HEK293 (cell line): ENCODE measurements around the gene TKT.

Source experiments
- CTCF ChIA-PET: fragments of 350-600 bp; formaldehyde crosslinking; extraction: SDS; loops from one replicate; lab custom pipeline; 2021; ENCODE audit warnings: antibody characterized with exemption; lab: Yijun Ruan, JAX
- POLR2A ChIA-PET: fragments of 300-600 bp; formaldehyde crosslinking; extraction: SDS; loops from one replicate; lab custom pipeline; 2020; ENCODE audit warnings: antibody characterized with exemption, inconsistent platforms; lab: Yijun Ruan, JAX
- H3K27ac ChIP-seq: fragments of 200-500 bp; sonication (Bioruptor generic); 2 replicates; pipeline ENCODE4 v1.5.1; 2014; ENCODE audit warnings: low read depth, low read length, control low read depth, inconsistent platforms; ENCODE audit errors: extremely low read depth
- H3K36me3 ChIP-seq, 2 experiments: fragments of 200-500 bp in 1 of 2; sonication (Bioruptor generic) in 1 of 2; 1 replicate in 1 of 2; 2 replicates in 1 of 2; pipeline ENCODE4 v1.5.1; 2014 to 2017; ENCODE audit warnings: inconsistent platforms in 2 of 2, low read length in 2 of 2; ENCODE audit not compliant: control insufficient read depth in 2 of 2, insufficient read depth in 1 of 2
- H3K4me1 ChIP-seq: fragments of 200-500 bp; sonication (Bioruptor generic); 2 replicates; pipeline ENCODE4 v1.5.1; 2014; ENCODE audit warnings: mild to moderate bottlenecking, low read length, inconsistent platforms; ENCODE audit not compliant: control insufficient read depth, insufficient read depth
- H3K4me3 ChIP-seq: 2 replicates; pipeline ENCODE4 v1.5.1; 2011; ENCODE audit warnings: low read depth, mild to moderate bottlenecking, control low read depth, low read length, moderate library complexity
- H3K9me3 ChIP-seq: fragments of 200-500 bp; sonication (Bioruptor generic); 2 replicates; pipeline ENCODE4 v1.5.1; 2014; ENCODE audit warnings: low read depth, low read length, inconsistent platforms; ENCODE audit not compliant: control insufficient read depth, insufficient read depth
- EGR2 ChIP-seq: fragments of 450-650 bp; formaldehyde crosslinking; IDR thresholded peaks from 2 replicates; pipeline ENCODE4 v1.5.1; 2016; ENCODE audit warnings: low read depth, missing biosample characterization, missing genetic modification characterization
- KLF9 ChIP-seq: fragments of 450-650 bp; formaldehyde crosslinking; IDR thresholded peaks from 2 replicates; pipeline ENCODE4 v1.5.1; 2016; ENCODE audit warnings: missing biosample characterization, missing genetic modification characterization, low read depth
- PRDM1 ChIP-seq: fragments of 450-650 bp; formaldehyde crosslinking; IDR thresholded peaks from 2 replicates; pipeline ENCODE4; 2016; ENCODE audit warnings: missing biosample characterization, missing genetic modification characterization
- SCRT2 ChIP-seq: fragments of 450-650 bp; formaldehyde crosslinking; IDR thresholded peaks from 2 replicates; pipeline ENCODE4 v1.5.1; 2016; ENCODE audit warnings: missing biosample characterization, missing genetic modification characterization
- YY1 ChIP-seq: fragments of 450-650 bp; formaldehyde crosslinking; IDR thresholded peaks from 2 replicates; pipeline ENCODE4 v1.5.1; 2018; ENCODE audit warnings: missing biosample characterization, missing genetic modification characterization
- ZNF138 ChIP-seq: fragments of 450-650 bp; formaldehyde crosslinking; IDR thresholded peaks from 2 replicates; pipeline ENCODE4 v1.5.1; 2016; ENCODE audit warnings: missing biosample characterization, missing genetic modification characterization, borderline replicate concordance
- ZNF2 ChIP-seq: fragments of 450-650 bp; formaldehyde crosslinking; IDR thresholded peaks from 2 replicates; pipeline ENCODE4 v1.5.1; 2016; ENCODE audit warnings: missing biosample characterization, missing genetic modification characterization
- ZNF302 ChIP-seq: fragments of 450-650 bp; formaldehyde crosslinking; IDR thresholded peaks from 2 replicates; pipeline ENCODE4 v1.5.1; 2016; ENCODE audit warnings: missing biosample characterization, missing genetic modification characterization, low read depth
- ZNF548 ChIP-seq: fragments of 450-650 bp; formaldehyde crosslinking; IDR thresholded peaks from 2 replicates; pipeline ENCODE4 v1.5.1; 2016; ENCODE audit warnings: missing biosample characterization, missing genetic modification characterization
- ZNF571 ChIP-seq: fragments of 450-650 bp; formaldehyde crosslinking; IDR thresholded peaks from 2 replicates; pipeline ENCODE4 v1.5.0; 2017; ENCODE audit warnings: missing biosample characterization, missing genetic modification characterization
- ZNF670 ChIP-seq: fragments of 450-650 bp; formaldehyde crosslinking; IDR thresholded peaks from 2 replicates; pipeline ENCODE4 v1.5.1; 2016; ENCODE audit warnings: missing biosample characterization, missing genetic modification characterization, low read depth
- ZNF677 ChIP-seq: fragments of 450-650 bp; IDR thresholded peaks from 2 replicates; pipeline ENCODE4 v1.5.0; 2018; ENCODE audit warnings: missing biosample characterization, mild to moderate bottlenecking, missing genetic modification characterization, moderate library complexity
- ZNF747 ChIP-seq: fragments of 450-650 bp; formaldehyde crosslinking; IDR thresholded peaks from 2 replicates; pipeline ENCODE4 v1.5.1; 2016; ENCODE audit warnings: missing biosample characterization, missing genetic modification characterization
- ZNF768 ChIP-seq: fragments of 450-650 bp; formaldehyde crosslinking; IDR thresholded peaks from 2 replicates; pipeline ENCODE4 v1.5.1; 2018; ENCODE audit warnings: missing biosample characterization, mild to moderate bottlenecking, missing genetic modification characterization
- TF ChIP-seq, protein P1 (sequence below): fragments of 450-650 bp; formaldehyde crosslinking; IDR thresholded peaks from 2 replicates; pipeline ENCODE4 v1.5.1; 2016; ENCODE audit warnings: missing biosample characterization, missing genetic modification characterization
- TF ChIP-seq, protein P2 (sequence below): fragments of 450-650 bp; formaldehyde crosslinking; IDR thresholded peaks from 2 replicates; pipeline ENCODE4 v1.5.1; 2017; ENCODE audit warnings: missing biosample characterization, mild to moderate bottlenecking, missing genetic modification characterization, moderate library complexity
- TF ChIP-seq, protein P3 (sequence below): fragments of 450-650 bp; formaldehyde crosslinking; IDR thresholded peaks from 2 replicates; pipeline ENCODE4 v1.5.1; 2016; ENCODE audit warnings: missing biosample characterization, missing genetic modification characterization
- TF ChIP-seq, protein P4 (sequence below): fragments of 450-650 bp; formaldehyde crosslinking; IDR thresholded peaks from 2 replicates; pipeline ENCODE4 v1.5.1; 2017; ENCODE audit warnings: missing biosample characterization, missing genetic modification characterization
- TF ChIP-seq, protein P5 (sequence below): fragments of 450-650 bp; formaldehyde crosslinking; IDR thresholded peaks from 2 replicates; pipeline ENCODE4 v1.5.1; 2016; ENCODE audit warnings: missing biosample characterization, missing genetic modification characterization

The TKT gene

DNA sequence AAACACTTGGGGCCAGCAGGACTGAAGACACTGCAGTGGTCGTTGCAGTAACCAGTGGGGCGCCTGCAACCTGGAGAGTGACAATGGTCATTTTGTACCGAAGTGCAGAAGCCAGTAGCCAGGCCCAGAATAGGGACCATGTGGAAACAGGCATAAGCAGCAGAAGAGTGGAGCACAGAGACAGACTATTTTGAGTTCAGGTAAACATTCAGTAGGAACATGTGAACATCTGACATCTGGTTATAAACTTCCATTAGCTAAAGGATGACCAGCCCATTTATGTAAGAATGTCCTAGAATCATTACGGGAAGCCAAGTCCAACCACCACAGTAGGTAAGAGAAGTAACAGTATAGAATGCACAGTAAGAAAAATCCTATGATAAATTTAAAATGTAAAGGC lies 32.4 kb upstream of the TKT start (continued):
- TF ChIP-seq, protein P1, sequence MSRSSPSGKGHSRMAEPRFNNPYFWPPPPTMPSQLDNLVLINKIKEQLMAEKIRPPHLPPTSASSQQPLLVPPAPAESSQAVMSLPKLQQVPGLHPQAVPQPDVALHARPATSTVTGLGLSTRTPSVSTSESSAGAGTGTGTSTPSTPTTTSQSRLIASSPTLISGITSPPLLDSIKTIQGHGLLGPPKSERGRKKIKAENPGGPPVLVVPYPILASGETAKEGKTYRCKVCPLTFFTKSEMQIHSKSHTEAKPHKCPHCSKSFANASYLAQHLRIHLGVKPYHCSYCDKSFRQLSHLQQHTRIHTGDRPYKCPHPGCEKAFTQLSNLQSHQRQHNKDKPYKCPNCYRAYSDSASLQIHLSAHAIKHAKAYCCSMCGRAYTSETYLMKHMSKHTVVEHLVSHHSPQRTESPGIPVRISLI (tag by site-specific recombination) = no peak
- TF ChIP-seq ZNF747 (tag by site-specific recombination) (no peak), SCRT2 (tag by site-specific recombination) (no peak), ZNF768 (tag by site-specific recombination) (no peak)
- TF ChIP-seq, protein P2, sequence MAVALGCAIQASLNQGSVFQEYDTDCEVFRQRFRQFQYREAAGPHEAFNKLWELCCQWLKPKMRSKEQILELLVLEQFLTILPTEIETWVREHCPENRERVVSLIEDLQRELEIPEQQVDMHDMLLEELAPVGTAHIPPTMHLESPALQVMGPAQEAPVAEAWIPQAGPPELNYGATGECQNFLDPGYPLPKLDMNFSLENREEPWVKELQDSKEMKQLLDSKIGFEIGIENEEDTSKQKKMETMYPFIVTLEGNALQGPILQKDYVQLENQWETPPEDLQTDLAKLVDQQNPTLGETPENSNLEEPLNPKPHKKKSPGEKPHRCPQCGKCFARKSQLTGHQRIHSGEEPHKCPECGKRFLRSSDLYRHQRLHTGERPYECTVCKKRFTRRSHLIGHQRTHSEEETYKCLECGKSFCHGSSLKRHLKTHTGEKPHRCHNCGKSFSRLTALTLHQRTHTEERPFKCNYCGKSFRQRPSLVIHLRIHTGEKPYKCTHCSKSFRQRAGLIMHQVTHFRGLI = no peak

DNA sequence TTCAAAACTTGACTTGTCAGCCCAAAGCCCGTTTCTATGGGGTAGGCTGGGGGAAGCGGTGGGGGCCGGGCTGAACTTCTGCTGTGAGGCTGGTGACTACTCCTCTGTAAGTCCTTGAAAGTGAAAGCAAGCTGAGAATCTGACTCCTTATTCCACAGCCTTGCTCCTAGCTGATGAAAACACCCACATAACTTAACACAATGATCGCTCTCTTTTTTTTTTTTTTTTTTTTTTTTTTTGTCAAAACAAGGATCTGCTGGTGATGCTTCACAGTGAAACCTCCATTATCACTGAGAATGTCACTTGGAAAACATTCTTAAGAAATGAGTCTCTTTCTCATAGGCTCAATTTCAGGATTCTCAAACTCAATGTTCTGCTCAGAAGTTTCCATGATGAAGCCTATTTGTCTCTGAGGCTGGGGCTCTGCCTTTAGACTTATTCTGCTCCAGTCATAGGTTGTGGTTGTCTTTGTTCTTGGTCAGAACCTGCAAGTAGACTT lies 31.4 kb upstream of the TKT start:
- Histone ChIP-seq H3K36me3 (peaks cover 0 to 72% of the 10 kb centered on the region in 2 experiments; a peak in 2 of 3 replicates), H3K27ac (no peak overlapping the region), H3K4me1 (no peaks in the 10 kb centered on the region)
- TF ChIP-seq SCRT2 (tag by site-specific recombination) (no peak), ZNF2 (tag by site-specific recombination) (no peak)
- TF ChIP-seq, protein P3, sequence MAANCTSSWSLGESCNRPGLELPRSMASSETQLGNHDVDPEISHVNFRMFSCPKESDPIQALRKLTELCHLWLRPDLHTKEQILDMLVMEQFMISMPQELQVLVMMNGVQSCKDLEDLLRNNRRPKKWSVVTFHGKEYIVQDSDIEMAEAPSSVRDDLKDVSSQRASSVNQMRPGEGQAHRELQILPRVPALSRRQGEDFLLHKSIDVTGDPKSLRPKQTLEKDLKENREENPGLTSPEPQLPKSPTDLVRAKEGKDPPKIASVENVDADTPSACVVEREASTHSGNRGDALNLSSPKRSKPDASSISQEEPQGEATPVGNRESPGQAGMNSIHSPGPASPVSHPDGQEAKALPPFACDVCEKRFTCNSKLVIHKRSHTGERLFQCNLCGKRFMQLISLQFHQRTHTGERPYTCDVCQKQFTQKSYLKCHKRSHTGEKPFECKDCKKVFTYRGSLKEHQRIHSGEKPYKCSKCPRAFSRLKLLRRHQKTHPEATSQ (tag by site-specific recombination) = no peak
- TF ChIP-seq, all 188 proteins: peak for 0
- CTCF ChIA-PET = interaction anchor here (0.6 to 0.8 kb wide), 2 partner anchors 11 to 12 kb away, joined by 3 read pairs; no protein-coding TSS in a partner anchor
- Histone ChIP-seq H3K9me3 (no peaks in the 10 kb centered on the region), H3K4me3 (no peak overlapping the region)
- POLR2A ChIA-PET = no interaction called here

DNA sequence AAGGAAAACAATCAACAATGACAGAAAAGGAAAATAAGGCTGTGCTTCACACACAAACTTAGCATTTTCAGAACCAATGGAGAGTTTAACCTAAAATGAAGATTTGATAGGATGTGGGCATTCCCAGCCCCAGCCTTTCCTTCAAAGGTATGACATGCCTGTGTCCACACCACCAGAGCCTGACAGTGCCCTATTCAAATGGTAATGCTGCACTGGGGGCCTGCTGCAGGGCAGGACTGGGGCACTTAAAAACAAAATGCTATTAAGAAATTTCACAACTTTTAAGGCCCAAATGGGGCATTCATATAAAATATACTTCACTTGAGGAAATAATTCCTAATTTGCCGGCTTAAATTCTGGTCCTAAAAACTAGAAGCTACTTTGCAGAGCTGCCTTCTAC lies 30.9 kb upstream of the TKT start:
- no peak for TF ChIP-seq ZNF302 (tag by site-specific recombination)
- TF ChIP-seq ZNF138 (tag by site-specific recombination) = no peak
- TF ChIP-seq ZNF548 (tag by site-specific recombination) = no peak
- no peak for TF ChIP-seq KLF9
- no peak for TF ChIP-seq ZNF571 (tag by site-specific recombination)
- no peak for TF ChIP-seq SCRT2 (tag by site-specific recombination)
- TF ChIP-seq ZNF677 (tag by site-specific recombination) = no peak
- TF ChIP-seq YY1 = no peak
- TF ChIP-seq, all 188 proteins: peak for 0
- no peaks in the 10 kb centered on the region for H3K9me3 ChIP-seq
- no peak overlapping the region for H3K4me3 ChIP-seq
- POLR2A ChIA-PET = no interaction called here
- H3K27ac ChIP-seq = no peak overlapping the region
- CTCF ChIA-PET = interaction anchor here (0.6 kb wide), 1 partner anchor 10 kb away, joined by 3 read pairs; no protein-coding TSS in a partner anchor
- H3K36me3 ChIP-seq = peaks cover 0 to 67% of the 10 kb centered on the region in 2 experiments; a peak in 2 of 3 replicates
- H3K4me1 ChIP-seq = no peaks in the 10 kb centered on the region

DNA sequence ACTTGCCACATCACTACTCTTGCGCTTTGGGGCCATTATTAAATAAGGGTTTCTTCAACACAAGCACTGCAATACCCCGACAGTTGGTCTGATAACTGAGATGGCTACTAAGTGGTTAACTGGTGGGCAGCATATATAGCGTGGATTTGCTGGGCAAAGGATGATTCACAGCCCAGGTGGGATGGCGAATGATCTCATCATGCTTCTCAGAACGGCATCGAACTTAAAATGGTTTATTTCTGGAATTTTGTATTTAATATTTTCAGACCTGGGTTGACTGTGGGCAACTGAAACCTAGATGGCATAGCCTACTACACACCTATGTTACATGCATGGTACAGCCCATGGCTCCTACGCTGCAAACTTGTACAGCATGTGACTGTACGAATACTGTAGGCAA lies 26.8 kb upstream of the TKT start:
- Histone ChIP-seq H3K9me3 (no peaks in the 10 kb centered on the region), H3K4me1 (no peaks in the 10 kb centered on the region), H3K4me3 (no peak overlapping the region), H3K27ac (no peak overlapping the region), H3K36me3 (peaks cover 0 to 41% of the 10 kb centered on the region in 2 experiments; a peak in 1 of 3 replicates)
- TF ChIP-seq ZNF670 (no peak), EGR2 (no peak), YY1 (no peak), PRDM1 (tag by site-specific recombination) (no peak)
- TF ChIP-seq, protein P4, sequence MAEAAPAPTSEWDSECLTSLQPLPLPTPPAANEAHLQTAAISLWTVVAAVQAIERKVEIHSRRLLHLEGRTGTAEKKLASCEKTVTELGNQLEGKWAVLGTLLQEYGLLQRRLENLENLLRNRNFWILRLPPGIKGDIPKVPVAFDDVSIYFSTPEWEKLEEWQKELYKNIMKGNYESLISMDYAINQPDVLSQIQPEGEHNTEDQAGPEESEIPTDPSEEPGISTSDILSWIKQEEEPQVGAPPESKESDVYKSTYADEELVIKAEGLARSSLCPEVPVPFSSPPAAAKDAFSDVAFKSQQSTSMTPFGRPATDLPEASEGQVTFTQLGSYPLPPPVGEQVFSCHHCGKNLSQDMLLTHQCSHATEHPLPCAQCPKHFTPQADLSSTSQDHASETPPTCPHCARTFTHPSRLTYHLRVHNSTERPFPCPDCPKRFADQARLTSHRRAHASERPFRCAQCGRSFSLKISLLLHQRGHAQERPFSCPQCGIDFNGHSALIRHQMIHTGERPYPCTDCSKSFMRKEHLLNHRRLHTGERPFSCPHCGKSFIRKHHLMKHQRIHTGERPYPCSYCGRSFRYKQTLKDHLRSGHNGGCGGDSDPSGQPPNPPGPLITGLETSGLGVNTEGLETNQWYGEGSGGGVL = no peak
- TF ChIP-seq, protein P5, sequence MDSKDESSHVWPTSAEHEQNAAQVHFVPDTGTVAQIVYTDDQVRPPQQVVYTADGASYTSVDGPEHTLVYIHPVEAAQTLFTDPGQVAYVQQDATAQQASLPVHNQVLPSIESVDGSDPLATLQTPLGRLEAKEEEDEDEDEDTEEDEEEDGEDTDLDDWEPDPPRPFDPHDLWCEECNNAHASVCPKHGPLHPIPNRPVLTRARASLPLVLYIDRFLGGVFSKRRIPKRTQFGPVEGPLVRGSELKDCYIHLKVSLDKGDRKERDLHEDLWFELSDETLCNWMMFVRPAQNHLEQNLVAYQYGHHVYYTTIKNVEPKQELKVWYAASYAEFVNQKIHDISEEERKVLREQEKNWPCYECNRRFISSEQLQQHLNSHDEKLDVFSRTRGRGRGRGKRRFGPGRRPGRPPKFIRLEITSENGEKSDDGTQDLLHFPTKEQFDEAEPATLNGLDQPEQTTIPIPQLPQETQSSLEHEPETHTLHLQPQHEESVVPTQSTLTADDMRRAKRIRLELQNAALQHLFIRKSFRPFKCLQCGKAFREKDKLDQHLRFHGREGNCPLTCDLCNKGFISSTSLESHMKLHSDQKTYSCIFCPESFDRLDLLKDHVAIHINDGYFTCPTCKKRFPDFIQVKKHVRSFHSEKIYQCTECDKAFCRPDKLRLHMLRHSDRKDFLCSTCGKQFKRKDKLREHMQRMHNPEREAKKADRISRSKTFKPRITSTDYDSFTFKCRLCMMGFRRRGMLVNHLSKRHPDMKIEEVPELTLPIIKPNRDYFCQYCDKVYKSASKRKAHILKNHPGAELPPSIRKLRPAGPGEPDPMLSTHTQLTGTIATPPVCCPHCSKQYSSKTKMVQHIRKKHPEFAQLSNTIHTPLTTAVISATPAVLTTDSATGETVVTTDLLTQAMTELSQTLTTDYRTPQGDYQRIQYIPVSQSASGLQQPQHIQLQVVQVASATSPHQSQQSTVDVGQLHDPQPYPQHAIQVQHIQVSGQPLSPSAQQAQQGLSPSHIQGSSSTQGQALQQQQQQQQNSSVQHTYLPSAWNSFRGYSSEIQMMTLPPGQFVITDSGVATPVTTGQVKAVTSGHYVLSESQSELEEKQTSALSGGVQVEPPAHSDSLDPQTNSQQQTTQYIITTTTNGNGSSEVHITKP (tag by site-specific recombination) = peak; percentile 40; the same call in 1 of the 2 replicates
- ChIA-PET CTCF (no interaction called here), POLR2A (no interaction called here)
